Measurements from ENCODE around the gene RETNLB.

Gene RETNLB

GRCh38 chr3:108804437-108804836, 47.2 kb upstream of the RETNLB start:
- H3K27me3 ChIP-seq (ENCODE audit: insufficient read depth, poor library complexity, severe bottlenecking), result no peaks in the 10 kb centered on the region
- no peak overlapping the region for H3K27ac ChIP-seq (replicated peaks)
- TF ChIP-seq GABPA (IDR thresholded peaks at IDR 0.05; ENCODE audit: low read depth) (no peak), SPI1 (IDR thresholded peaks at IDR 0.05; ENCODE audit: borderline replicate concordance, low read depth) (no peak), CTCF (IDR thresholded peaks at IDR 0.05; ENCODE audit: insufficient read depth, low read length) (no peak), POLR2AphosphoS5 (IDR thresholded peaks at IDR 0.05; ENCODE audit: low read depth) (no peak), REST (IDR thresholded peaks at IDR 0.05; ENCODE audit: insufficient replicate concordance, low read depth) (no peak)
- no peak overlapping the region for H3K4me3 ChIP-seq (replicated peaks; ENCODE audit: insufficient read depth, low read length)
- DNase-seq (ENCODE audit: low read depth in 1 of 2, low spot score in 1 of 2), result no peak

- no peak overlapping the region for H3K27ac ChIP-seq (replicated peaks)
- H3K4me3 ChIP-seq (replicated peaks; ENCODE audit: insufficient read depth, low read length), result no peak overlapping the region
- TF ChIP-seq CTCF (IDR thresholded peaks at IDR 0.05; ENCODE audit: insufficient read depth, low read length) (no peak), POLR2AphosphoS5 (IDR thresholded peaks at IDR 0.05; ENCODE audit: low read depth) (no peak), SPI1 (IDR thresholded peaks at IDR 0.05; ENCODE audit: borderline replicate concordance, low read depth) (no peak), GABPA (IDR thresholded peaks at IDR 0.05; ENCODE audit: low read depth) (no peak), REST (IDR thresholded peaks at IDR 0.05; ENCODE audit: insufficient replicate concordance, low read depth) (no peak)
- H3K27me3 ChIP-seq (ENCODE audit: insufficient read depth, poor library complexity, severe bottlenecking), result no peaks in the 10 kb centered on the region
- DNase-seq (ENCODE audit: low read depth in 1 of 2, low spot score in 1 of 2), result no peak
Measured at GRCh38 chr3:108791473-108791872, 34.3 kb upstream of the RETNLB start.

GRCh38 chr3:108780235-108780634, 23.0 kb upstream of the RETNLB start:
- H3K27me3 ChIP-seq (ENCODE audit: insufficient read depth, poor library complexity, severe bottlenecking), result peaks cover 3% of the 10 kb centered on the region
- no peak for TF ChIP-seq POLR2AphosphoS5 (IDR thresholded peaks at IDR 0.05; ENCODE audit: low read depth)
- no peak for TF ChIP-seq CTCF (IDR thresholded peaks at IDR 0.05; ENCODE audit: insufficient read depth, low read length)
- no peak for TF ChIP-seq REST (IDR thresholded peaks at IDR 0.05; ENCODE audit: insufficient replicate concordance, low read depth)
- TF ChIP-seq SPI1 (IDR thresholded peaks at IDR 0.05; ENCODE audit: borderline replicate concordance, low read depth), result no peak
- TF ChIP-seq GABPA (IDR thresholded peaks at IDR 0.05; ENCODE audit: low read depth), result no peak
- H3K4me3 ChIP-seq (replicated peaks; ENCODE audit: insufficient read depth, low read length), result no peak overlapping the region
- H3K27ac ChIP-seq (replicated peaks), result no peak overlapping the region
- no peak for DNase-seq (ENCODE audit: low read depth in 1 of 2, low spot score in 1 of 2)
